Suprapubic skin (tissue), 4 donors: Measurements from ENCODE around the gene CCDC85C.

Source experiments
- EP300 ChIP-seq: sonication (generic); formaldehyde crosslinking; IDR thresholded peaks from one replicate; pipeline ENCODE4 v1.6.1; 2017; ENCODE audit warnings: antibody characterized with exemption
- POLR2A ChIP-seq, 2 donors: fragments of 450-650 bp; IDR thresholded peaks; one replicate each; pipeline ENCODE4 v1.6.1; 2017; ENCODE audit warnings: antibody characterized with exemption in 2 of 2, mild to moderate bottlenecking in 2 of 2, moderate library complexity in 2 of 2
- POLR2AphosphoS5 ChIP-seq, 3 donors: sonication (generic); formaldehyde crosslinking; IDR thresholded peaks; one replicate each; pipeline ENCODE4 v1.6.1; 2017; ENCODE audit warnings: antibody characterized with exemption in 3 of 3
- TF ChIP-seq, protein P1 (sequence below), 2 donors: fragments of 200-600 bp in 1 of 2; fragments of 450-650 bp in 1 of 2; sonication (generic) in 1 of 2; IDR thresholded peaks; one replicate each; pipeline ENCODE4 v1.5.1; 2016 to 2019; ENCODE audit warnings: antibody characterized with exemption in 2 of 2, mild to moderate bottlenecking in 1 of 2, moderate library complexity in 1 of 2

DNA sequence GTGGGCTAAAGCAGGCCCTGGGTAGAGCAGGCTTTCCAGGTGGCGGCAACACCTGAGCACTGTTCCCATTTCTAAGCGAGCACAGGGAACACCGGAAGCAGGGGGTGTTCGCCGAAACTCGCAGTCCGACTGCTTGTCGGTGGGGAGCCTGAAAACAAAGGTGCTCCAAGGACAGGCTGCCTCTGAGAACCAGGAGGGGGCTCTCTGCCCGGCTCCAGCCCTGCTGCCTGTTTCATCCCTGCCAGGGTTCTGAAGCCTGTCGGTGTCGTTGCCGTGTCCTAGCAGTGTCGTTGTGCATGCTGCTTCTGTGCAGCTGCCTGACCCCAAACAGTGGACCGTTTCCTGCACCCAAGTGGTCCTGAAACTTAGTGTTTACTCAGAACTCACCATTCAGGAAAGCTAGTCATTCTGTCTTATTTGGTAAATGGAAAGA is 101.0 kb downstream of the CCDC85C start:
- TF ChIP-seq, protein P1, sequence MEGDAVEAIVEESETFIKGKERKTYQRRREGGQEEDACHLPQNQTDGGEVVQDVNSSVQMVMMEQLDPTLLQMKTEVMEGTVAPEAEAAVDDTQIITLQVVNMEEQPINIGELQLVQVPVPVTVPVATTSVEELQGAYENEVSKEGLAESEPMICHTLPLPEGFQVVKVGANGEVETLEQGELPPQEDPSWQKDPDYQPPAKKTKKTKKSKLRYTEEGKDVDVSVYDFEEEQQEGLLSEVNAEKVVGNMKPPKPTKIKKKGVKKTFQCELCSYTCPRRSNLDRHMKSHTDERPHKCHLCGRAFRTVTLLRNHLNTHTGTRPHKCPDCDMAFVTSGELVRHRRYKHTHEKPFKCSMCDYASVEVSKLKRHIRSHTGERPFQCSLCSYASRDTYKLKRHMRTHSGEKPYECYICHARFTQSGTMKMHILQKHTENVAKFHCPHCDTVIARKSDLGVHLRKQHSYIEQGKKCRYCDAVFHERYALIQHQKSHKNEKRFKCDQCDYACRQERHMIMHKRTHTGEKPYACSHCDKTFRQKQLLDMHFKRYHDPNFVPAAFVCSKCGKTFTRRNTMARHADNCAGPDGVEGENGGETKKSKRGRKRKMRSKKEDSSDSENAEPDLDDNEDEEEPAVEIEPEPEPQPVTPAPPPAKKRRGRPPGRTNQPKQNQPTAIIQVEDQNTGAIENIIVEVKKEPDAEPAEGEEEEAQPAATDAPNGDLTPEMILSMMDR (IDR thresholded peaks at IDR 0.05): no peak
- TF ChIP-seq POLR2A (IDR thresholded peaks at IDR 0.05) (no peak), EP300 (no peak), POLR2AphosphoS5 (IDR thresholded peaks at IDR 0.05) (no peak)
